Activated CD4-positive, alpha-beta memory T cell treated with anti-CD3 and anti-CD28 coated beads, Interleukin-2, amount 10 ng/mL, durations not matched to agents 7 days and 5 days (primary cell): ENCODE results near the gene DIMT1. TPM values are rescaled to one million over a fixed set of nuclear protein-coding genes. Genes with fewer than 3 reads are reported as not detected.

Experiments used
- CTCF ChIA-PET: fragments of 350-600 bp; sonication (Branson Sonifier 250); formaldehyde crosslinking; loops from one replicate; lab custom pipeline; 2021; ENCODE audit warnings: antibody characterized with exemption, inconsistent platforms; lab: Charles Lee
- POLR2A ChIA-PET: fragments of 350-600 bp; sonication (Branson Sonifier 250); formaldehyde crosslinking; loops from one replicate; lab custom pipeline; 2021; ENCODE audit warnings: antibody characterized with exemption; lab: Charles Lee
- DNase-seq: peaks from one replicate; pipeline ENCODE4 v3.0.0-alpha.2; 2020
- H3K27ac Mint-ChIP-seq: one replicate; pipeline ENCODE4 v1.8.0; 2021; ENCODE audit warnings: mild to moderate bottlenecking, mixed read lengths
- H3K27me3 Mint-ChIP-seq: one replicate; pipeline ENCODE4 v1.8.0; 2021; ENCODE audit warnings: mixed read lengths
- H3K36me3 Mint-ChIP-seq: one replicate; pipeline ENCODE4 v1.8.0; 2021; ENCODE audit warnings: low read depth, mixed read lengths
- H3K4me1 Mint-ChIP-seq: one replicate; pipeline ENCODE4 v1.8.0; 2021; ENCODE audit warnings: mixed read lengths
- H3K4me3 Mint-ChIP-seq: one replicate; pipeline ENCODE4 v1.8.0; 2021; ENCODE audit warnings: mild to moderate bottlenecking, mixed read lengths
- H3K9me3 Mint-ChIP-seq: one replicate; pipeline ENCODE4 v1.8.0; 2021; ENCODE audit warnings: mixed read lengths
- total RNA-seq, 2 experiments: library from RNA; stranded (reverse); gene quantifications; one replicate each; pipeline ENCODE4 v1.2.3, GENCODE V29; 2021

DIMT1 gene
- total RNA-seq: 10 to 100 TPM; 28.9 to 33.6 TPM

- H3K4me3 Mint-ChIP-seq: peak within 1 kb of the TSS; percentile 98
- H3K4me1 Mint-ChIP-seq: peaks cover 33% of the 10 kb centered on the region
- POLR2A ChIA-PET: interaction anchor here (0.7 to 4.3 kb wide), 23 partner anchors 8 to 1704 kb away, joined by 3 to 92 read pairs (median 4); partner anchors contain the start of genes DEPDC1B, IPO11 and KIF2A
- H3K36me3 Mint-ChIP-seq: peaks cover 18% of the 10 kb centered on the region
- no peaks in the 10 kb centered on the region for H3K27me3 Mint-ChIP-seq
- H3K9me3 Mint-ChIP-seq: no peaks in the 10 kb centered on the region
- CTCF ChIA-PET: interaction anchor here (0.9 to 4.6 kb wide), 13 partner anchors 9 to 184 kb away, joined by 3 to 26 read pairs (median 5); partner anchors contain the start of genes IPO11 and KIF2A
- DNase-seq: peak; percentile 96
- H3K27ac Mint-ChIP-seq: peak within 1 kb of the TSS; percentile 88
These were observed at the start of gene DIMT1 for GRCh38 chr5:62403411-62404250. TSS of gene DIMT1 (minus strand) at chr5:62403905. CDS start at chr5:62403772, 133 bp downstream.

- Mint-ChIP-seq H3K36me3 (peaks cover 4% of the 10 kb centered on the region), H3K27me3 (no peaks in the 10 kb centered on the region), H3K27ac (no peak overlapping the region), H3K4me1 (no peaks in the 10 kb centered on the region), H3K4me3 (no peak overlapping the region), H3K9me3 (no peaks in the 10 kb centered on the region)
- CTCF ChIA-PET: interaction anchor here (0.9 to 1.3 kb wide), 2 partner anchors 10 to 21 kb away, joined by 4 to 8 read pairs; no protein-coding TSS in a partner anchor
- POLR2A ChIA-PET: no interaction called here
- no peak for DNase-seq
These were observed 46.6 kb upstream of the DIMT1 start for GRCh38 chr5:62450259-62450658.

- H3K4me1 Mint-ChIP-seq: no peaks in the 10 kb centered on the region
- no peak for DNase-seq
- POLR2A ChIA-PET: no interaction called here
- H3K4me3 Mint-ChIP-seq: no peak overlapping the region
- H3K36me3 Mint-ChIP-seq: peaks cover 4% of the 10 kb centered on the region
- H3K27ac Mint-ChIP-seq: no peak overlapping the region
- CTCF ChIA-PET: interaction anchor here (2.0 kb wide), 1 partner anchor 12 kb away, joined by 7 read pairs; no protein-coding TSS in a partner anchor
- no peaks in the 10 kb centered on the region for H3K9me3 Mint-ChIP-seq
- H3K27me3 Mint-ChIP-seq: no peaks in the 10 kb centered on the region
These were observed 44.8 kb upstream of the DIMT1 start for GRCh38 chr5:62448528-62448927.

GRCh38 chr5:62432621-62433064 lies 28.9 kb upstream of the DIMT1 start:
- Mint-ChIP-seq H3K36me3 (no peaks in the 10 kb centered on the region), H3K9me3 (no peaks in the 10 kb centered on the region), H3K4me3 (no peak overlapping the region), H3K27me3 (no peaks in the 10 kb centered on the region), H3K27ac (no peak overlapping the region), H3K4me1 (peaks cover 8% of the 10 kb centered on the region)
- CTCF ChIA-PET: interaction anchor here (0.9 to 1.2 kb wide), 4 partner anchors 11 to 209 kb away, joined by 3 to 8 read pairs (median 3); no protein-coding TSS in a partner anchor
- DNase-seq: no peak
- POLR2A ChIA-PET: interaction anchor here (0.8 to 1.8 kb wide), 2 partner anchors 20 to 97 kb away, joined by 3 to 4 read pairs; partner anchors contain the start of gene IPO11

- H3K36me3 Mint-ChIP-seq: no peaks in the 10 kb centered on the region
- H3K27ac Mint-ChIP-seq: no peak overlapping the region
- H3K27me3 Mint-ChIP-seq: no peaks in the 10 kb centered on the region
- H3K4me3 Mint-ChIP-seq: no peak overlapping the region
- DNase-seq: no peak
- CTCF ChIA-PET: interaction anchor here (0.9 to 1.2 kb wide), 4 partner anchors 12 to 208 kb away, joined by 3 to 8 read pairs (median 3); no protein-coding TSS in a partner anchor
- H3K4me1 Mint-ChIP-seq: peaks cover 8% of the 10 kb centered on the region
- no peaks in the 10 kb centered on the region for H3K9me3 Mint-ChIP-seq
- POLR2A ChIA-PET: interaction anchor here (0.8 to 1.8 kb wide), 3 partner anchors 20 to 97 kb away, joined by 3 to 4 read pairs (median 3); partner anchors contain the start of genes DIMT1 and IPO11
These were observed 28.3 kb upstream of the DIMT1 start for GRCh38 chr5:62431735-62432620.

GRCh38 chr5:62424763-62425162 lies 21.1 kb upstream of the DIMT1 start:
- Mint-ChIP-seq H3K27me3 (no peaks in the 10 kb centered on the region), H3K36me3 (no peaks in the 10 kb centered on the region), H3K4me3 (no peak overlapping the region), H3K9me3 (no peaks in the 10 kb centered on the region), H3K27ac (no peak overlapping the region), H3K4me1 (no peaks in the 10 kb centered on the region)
- ChIA-PET POLR2A (no interaction called here), CTCF (no interaction called here)
- DNase-seq: no peak

GRCh38 chr5:62421414-62421813 lies 17.7 kb upstream of the DIMT1 start:
- Mint-ChIP-seq H3K27ac (no peak overlapping the region), H3K9me3 (no peaks in the 10 kb centered on the region), H3K4me1 (no peaks in the 10 kb centered on the region), H3K36me3 (no peaks in the 10 kb centered on the region), H3K4me3 (no peak overlapping the region), H3K27me3 (no peaks in the 10 kb centered on the region)
- DNase-seq: no peak
- ChIA-PET POLR2A (interaction anchor here (2.5 kb wide), 1 partner anchor 9 kb away, joined by 8 read pairs; the partner anchor contains the start of gene IPO11), CTCF (interaction anchor here (1.2 kb wide), 1 partner anchor 197 kb away, joined by 3 read pairs; no protein-coding TSS in a partner anchor)

GRCh38 chr5:62419609-62420008 lies 15.9 kb upstream of the DIMT1 start:
- no peak overlapping the region for H3K27ac Mint-ChIP-seq
- peaks cover 6% of the 10 kb centered on the region for H3K4me1 Mint-ChIP-seq
- ChIA-PET CTCF (interaction anchor here (1.0 kb wide), 1 partner anchor 15 kb away, joined by 3 read pairs; the partner anchor contains the start of gene DIMT1), POLR2A (interaction anchor here (0.8 to 1.4 kb wide), 3 partner anchors 16 to 149 kb away, joined by 3 to 4 read pairs (median 3); partner anchors contain the start of gene DIMT1)
- no peaks in the 10 kb centered on the region for H3K9me3 Mint-ChIP-seq
- no peak overlapping the region for H3K4me3 Mint-ChIP-seq
- no peak for DNase-seq
- H3K27me3 Mint-ChIP-seq: no peaks in the 10 kb centered on the region
- no peaks in the 10 kb centered on the region for H3K36me3 Mint-ChIP-seq

- H3K9me3 Mint-ChIP-seq: no peaks in the 10 kb centered on the region
- CTCF ChIA-PET: interaction anchor here (1.0 kb wide), 2 partner anchors 14 to 25 kb away, joined by 3 read pairs; partner anchors contain the start of gene DIMT1
- H3K27ac Mint-ChIP-seq: no peak overlapping the region
- peaks cover 16% of the 10 kb centered on the region for H3K4me1 Mint-ChIP-seq
- POLR2A ChIA-PET: interaction anchor here (0.6 to 1.4 kb wide), 3 partner anchors 15 to 195 kb away, joined by 3 to 4 read pairs (median 3); partner anchors contain the start of gene DIMT1
- no peaks in the 10 kb centered on the region for H3K36me3 Mint-ChIP-seq
- no peak overlapping the region for H3K4me3 Mint-ChIP-seq
- H3K27me3 Mint-ChIP-seq: no peaks in the 10 kb centered on the region
- no peak for DNase-seq
These were observed 14.9 kb upstream of the DIMT1 start for GRCh38 chr5:62418462-62419076.

GRCh38 chr5:62413711-62414110 lies 10.0 kb upstream of the DIMT1 start:
- ChIA-PET POLR2A (interaction anchor here (0.5 to 5.1 kb wide), 4 partner anchors 8 to 190 kb away, joined by 3 to 92 read pairs (median 6); partner anchors contain the start of gene DIMT1), CTCF (interaction anchor here (0.8 to 2.9 kb wide), 3 partner anchors 10 to 190 kb away, joined by 3 to 25 read pairs (median 13); partner anchors contain the start of gene DIMT1)
- Mint-ChIP-seq H3K9me3 (no peaks in the 10 kb centered on the region), H3K4me3 (peak overlapping the region; percentile 83), H3K27me3 (no peaks in the 10 kb centered on the region), H3K36me3 (peaks cover 3% of the 10 kb centered on the region), H3K4me1 (peaks cover 29% of the 10 kb centered on the region), H3K27ac (peak overlapping the region; percentile 78)
- no peak for DNase-seq

- DNase-seq: peak; percentile 99
- CTCF ChIA-PET: interaction anchor here (0.8 to 2.9 kb wide), 3 partner anchors 9 to 189 kb away, joined by 3 to 25 read pairs (median 13); partner anchors contain the start of gene DIMT1
- H3K27ac Mint-ChIP-seq: peak within 1 kb of the TSS; percentile 78
- peaks cover 3% of the 10 kb centered on the region for H3K36me3 Mint-ChIP-seq
- no peaks in the 10 kb centered on the region for H3K9me3 Mint-ChIP-seq
- peak within 1 kb of the TSS; percentile 83 for H3K4me3 Mint-ChIP-seq
- H3K4me1 Mint-ChIP-seq: peaks cover 29% of the 10 kb centered on the region
- POLR2A ChIA-PET: interaction anchor here (0.7 to 5.1 kb wide), 11 partner anchors 9 to 128 kb away, joined by 3 to 92 read pairs (median 4); partner anchors contain the start of genes DIMT1 and KIF2A
- H3K27me3 Mint-ChIP-seq: no peaks in the 10 kb centered on the region
These were observed 9.0 kb upstream of the DIMT1 start, which contains the start of gene IPO11 for GRCh38 chr5:62412549-62413329. TSS of gene IPO11 (plus strand) at chr5:62412763. CDS start at chr5:62437280, 24,517 bp downstream.
